ENCODE data around the gene C1S.

- TF ChIP-seq CTCF (IDR thresholded peaks at IDR 0.05) (no peak), POLR2A (IDR thresholded peaks at IDR 0.05) (no peak)
These were observed 38.9 kb downstream of the C1S start for GRCh38 chr12:7099290-7099996.

Measured in stomach (tissue), 4 donors.